Mucosa of rectum (tissue), 2 donors: ENCODE data around the gene FAM47B.

Experiments used
- H3K27ac ChIP-seq, 2 donors: one replicate each; pipeline ENCODE4 v1.7.0; 2013; ENCODE audit warnings: inconsistent platforms in 2 of 2, low read depth in 2 of 2, low read length in 2 of 2
- H3K27me3 ChIP-seq, 2 donors: one replicate each; pipeline ENCODE4 v1.7.0; 2013; ENCODE audit warnings: low read length in 2 of 2; ENCODE audit not compliant: control insufficient read depth in 2 of 2, insufficient read depth in 2 of 2
- H3K36me3 ChIP-seq, 2 donors: one replicate each; pipeline ENCODE4 v1.7.0; 2013; ENCODE audit warnings: low read length in 2 of 2; ENCODE audit not compliant: control insufficient read depth in 2 of 2, insufficient read depth in 2 of 2
- H3K4me1 ChIP-seq, 2 donors: one replicate each; pipeline ENCODE4 v1.7.0; 2013; ENCODE audit warnings: low read length in 2 of 2, mild to moderate bottlenecking in 1 of 2; ENCODE audit not compliant: control insufficient read depth in 2 of 2, insufficient read depth in 2 of 2
- H3K4me3 ChIP-seq, 2 donors: one replicate each; pipeline ENCODE4 v1.7.0; 2013; ENCODE audit warnings: low read length in 2 of 2
- H3K9ac ChIP-seq, 2 donors: one replicate each; pipeline ENCODE4 v1.7.0; 2013; ENCODE audit warnings: low read length in 2 of 2, low read depth in 1 of 2, mild to moderate bottlenecking in 1 of 2
- H3K9me3 ChIP-seq, 2 donors: one replicate each; pipeline ENCODE4 v1.7.0; 2013; ENCODE audit warnings: low read length in 2 of 2; ENCODE audit not compliant: control insufficient read depth in 2 of 2
- donor health status: healthy.
- donor health status: Normal muscosa, but diverticular disease.

The FAM47B gene

GRCh38 chrX:34942496-34942895, at the start of gene FAM47B:
Gene FAM47B, plus strand, starts transcription at chrX:34942796. Its CDS starts 36 bp downstream, at chrX:34942832.
- no peak within 1 kb of the TSS for H3K9ac ChIP-seq
- no peak within 1 kb of the TSS for H3K4me3 ChIP-seq
- H3K36me3 ChIP-seq: no peaks in the 10 kb centered on the region
- no peak within 1 kb of the TSS for H3K27ac ChIP-seq
- H3K27me3 ChIP-seq: no peaks in the 10 kb centered on the region
- no peaks in the 10 kb centered on the region for H3K9me3 ChIP-seq
- no peaks in the 10 kb centered on the region for H3K4me1 ChIP-seq

- Histone ChIP-seq H3K36me3 (no peaks in the 10 kb centered on the region), H3K4me3 (no peak overlapping the region), H3K9me3 (no peaks in the 10 kb centered on the region), H3K27me3 (no peaks in the 10 kb centered on the region), H3K27ac (no peak overlapping the region), H3K4me1 (no peaks in the 10 kb centered on the region), H3K9ac (no peak overlapping the region)
Measured at GRCh38 chrX:34893741-34894140, 48.9 kb upstream of the FAM47B start.

- Histone ChIP-seq H3K4me3 (no peak overlapping the region), H3K9me3 (no peaks in the 10 kb centered on the region), H3K9ac (no peak overlapping the region), H3K36me3 (no peaks in the 10 kb centered on the region), H3K4me1 (no peaks in the 10 kb centered on the region), H3K27me3 (no peaks in the 10 kb centered on the region), H3K27ac (no peak overlapping the region)
Measured at GRCh38 chrX:34900691-34901090, 41.9 kb upstream of the FAM47B start.

GRCh38 chrX:34901761-34902160, 40.8 kb upstream of the FAM47B start:
- H3K27ac ChIP-seq: no peak overlapping the region
- H3K36me3 ChIP-seq: no peaks in the 10 kb centered on the region
- H3K9me3 ChIP-seq: no peaks in the 10 kb centered on the region
- H3K27me3 ChIP-seq: no peaks in the 10 kb centered on the region
- no peak overlapping the region for H3K4me3 ChIP-seq
- H3K4me1 ChIP-seq: no peaks in the 10 kb centered on the region
- no peak overlapping the region for H3K9ac ChIP-seq

- no peaks in the 10 kb centered on the region for H3K36me3 ChIP-seq
Measured at GRCh38 chrX:34903316-34903715, 39.3 kb upstream of the FAM47B start.

GRCh38 chrX:34909151-34909550, 33.4 kb upstream of the FAM47B start:
- no peaks in the 10 kb centered on the region for H3K36me3 ChIP-seq
- no peaks in the 10 kb centered on the region for H3K9me3 ChIP-seq
- no peaks in the 10 kb centered on the region for H3K4me1 ChIP-seq

More at GRCh38 chrX:34903316-34903715, 39.3 kb upstream of the FAM47B start:
- Histone ChIP-seq H3K9ac (no peak overlapping the region), H3K27ac (no peak overlapping the region), H3K27me3 (no peaks in the 10 kb centered on the region), H3K4me1 (no peaks in the 10 kb centered on the region), H3K4me3 (no peak overlapping the region), H3K9me3 (no peaks in the 10 kb centered on the region)

GRCh38 chrX:34915463-34916225, 27.0 kb upstream of the FAM47B start:
- no peaks in the 10 kb centered on the region for H3K9me3 ChIP-seq
- no peaks in the 10 kb centered on the region for H3K27me3 ChIP-seq
- no peaks in the 10 kb centered on the region for H3K36me3 ChIP-seq
- H3K4me1 ChIP-seq: no peaks in the 10 kb centered on the region
- no peak overlapping the region for H3K9ac ChIP-seq
- no peak overlapping the region for H3K4me3 ChIP-seq
- H3K27ac ChIP-seq: no peak overlapping the region

More at GRCh38 chrX:34909151-34909550, 33.4 kb upstream of the FAM47B start:
- no peak overlapping the region for H3K27ac ChIP-seq
- H3K9ac ChIP-seq: no peak overlapping the region
- no peak overlapping the region for H3K4me3 ChIP-seq
- H3K27me3 ChIP-seq: no peaks in the 10 kb centered on the region

GRCh38 chrX:34917146-34917545, 25.4 kb upstream of the FAM47B start:
- H3K27me3 ChIP-seq: no peaks in the 10 kb centered on the region
- no peak overlapping the region for H3K9ac ChIP-seq
- H3K27ac ChIP-seq: no peak overlapping the region
- no peaks in the 10 kb centered on the region for H3K4me1 ChIP-seq
- no peaks in the 10 kb centered on the region for H3K9me3 ChIP-seq
- no peaks in the 10 kb centered on the region for H3K36me3 ChIP-seq
- H3K4me3 ChIP-seq: no peak overlapping the region

GRCh38 chrX:34918091-34918736, 24.4 kb upstream of the FAM47B start:
- Histone ChIP-seq H3K36me3 (no peaks in the 10 kb centered on the region), H3K4me1 (no peaks in the 10 kb centered on the region), H3K9me3 (no peaks in the 10 kb centered on the region), H3K27me3 (no peaks in the 10 kb centered on the region), H3K27ac (no peak overlapping the region), H3K4me3 (no peak overlapping the region), H3K9ac (no peak overlapping the region)

GRCh38 chrX:34918856-34919255, 23.7 kb upstream of the FAM47B start:
- no peak overlapping the region for H3K4me3 ChIP-seq
- no peaks in the 10 kb centered on the region for H3K27me3 ChIP-seq
- H3K36me3 ChIP-seq: no peaks in the 10 kb centered on the region
- H3K9ac ChIP-seq: no peak overlapping the region
- no peaks in the 10 kb centered on the region for H3K9me3 ChIP-seq
- H3K27ac ChIP-seq: no peak overlapping the region
- H3K4me1 ChIP-seq: no peaks in the 10 kb centered on the region
